ENCODE results near the gene ATG16L1.

ATG16L1 gene

DNA sequence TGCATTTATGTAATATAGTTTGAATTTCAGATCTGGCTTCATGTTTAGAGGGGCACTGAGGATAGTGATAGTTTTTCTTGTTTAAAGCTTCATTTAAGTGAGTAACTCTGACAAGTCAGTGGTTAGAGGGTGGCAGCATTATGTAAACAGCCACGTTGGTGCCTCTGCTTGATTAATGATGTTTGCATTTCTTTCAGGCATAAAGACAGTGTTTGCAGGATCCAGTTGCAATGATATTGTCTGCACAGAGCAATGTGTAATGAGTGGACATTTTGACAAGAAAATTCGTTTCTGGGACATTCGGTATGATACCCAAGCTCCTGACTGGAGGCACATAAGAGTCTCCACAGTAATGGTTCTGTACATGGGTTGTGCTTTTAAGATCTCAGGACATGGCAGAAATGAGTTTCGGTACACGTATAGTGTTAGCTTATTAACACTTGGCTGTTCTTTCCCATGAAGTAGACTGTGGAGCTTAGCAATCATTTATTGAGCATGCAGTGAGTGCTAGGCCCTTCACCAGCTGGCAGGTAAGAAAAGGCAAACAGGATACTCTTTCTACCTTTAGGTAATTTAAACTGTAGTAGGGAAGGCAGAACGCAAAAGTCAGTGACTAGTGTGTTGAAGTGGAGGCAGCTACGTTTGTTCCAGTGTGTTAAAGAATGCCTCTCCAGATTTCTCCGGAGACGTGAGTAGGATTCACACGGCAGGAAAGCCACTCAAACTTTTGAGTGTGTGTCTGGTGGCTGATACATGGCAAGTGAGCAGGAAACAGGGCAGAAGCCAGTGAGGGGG, 38.8 kb downstream of the ATG16L1 start:
- DNase-seq (ENCODE audit: low read depth) = no peak

DNA sequence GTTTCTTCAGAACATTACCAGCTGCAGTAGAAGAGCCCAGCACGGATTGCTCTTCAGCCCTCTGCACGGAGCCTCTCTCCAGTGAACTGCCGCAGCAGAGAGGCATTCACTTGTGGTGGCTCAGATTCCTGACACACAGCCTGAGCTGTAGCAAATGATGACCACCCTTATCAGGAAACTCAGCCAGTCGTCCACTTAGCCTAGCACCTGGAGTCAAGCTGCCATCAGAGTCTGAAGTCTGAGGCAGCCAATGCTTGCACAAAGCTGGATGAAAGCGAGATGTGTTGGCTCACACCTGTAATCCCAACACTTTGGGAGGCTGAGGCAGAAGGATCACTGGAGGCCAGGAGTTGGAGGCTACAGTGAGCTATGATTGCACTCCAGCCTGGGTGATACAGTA, 44.4 kb downstream of the ATG16L1 start:
- DNase-seq (ENCODE audit: low read depth) = no peak

DNA sequence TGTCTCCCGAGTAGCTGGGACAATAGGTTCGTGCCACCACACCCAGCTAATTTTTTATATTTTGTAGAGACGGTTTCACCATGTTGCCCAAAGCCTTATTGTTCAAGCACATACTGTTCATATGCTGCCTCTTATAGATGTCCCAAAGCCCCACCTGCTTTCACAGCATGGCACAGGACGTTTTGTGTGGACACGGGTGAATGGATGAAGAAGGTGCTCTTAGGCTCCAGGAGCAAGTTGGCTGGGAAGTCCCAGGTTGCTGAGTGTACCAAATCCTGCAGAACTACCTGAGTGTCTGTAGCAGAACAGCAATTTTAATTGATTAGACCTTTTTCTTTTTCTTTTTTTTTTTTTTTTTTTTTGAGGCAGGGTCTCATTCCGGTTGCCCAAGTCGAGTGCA, 45.6 kb downstream of the ATG16L1 start:
- DNase-seq (ENCODE audit: low read depth) = no peak

- DNase-seq (ENCODE audit: low read depth) = no peak
Observed at GRCh38 chr2:233300401-233300800, 48.9 kb downstream of the ATG16L1 start.

DNA sequence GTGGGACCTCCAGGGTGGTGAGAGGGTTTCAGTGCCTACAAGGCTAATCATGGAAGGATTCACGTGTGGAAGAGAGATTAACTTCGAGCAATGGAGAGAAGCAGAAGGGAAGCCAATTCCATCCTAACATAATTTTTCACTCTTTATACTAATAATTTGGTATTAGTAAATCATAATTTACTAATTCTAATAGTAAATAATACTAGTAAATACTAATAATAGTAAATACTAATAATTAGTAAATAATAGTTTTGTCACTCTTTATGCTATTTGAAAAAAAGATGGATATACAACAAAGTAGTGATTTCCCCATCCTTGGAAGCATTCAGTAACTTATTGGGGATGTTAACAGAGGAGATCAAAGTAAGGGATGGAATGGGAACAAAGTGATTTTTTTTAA, 49.8 kb downstream of the ATG16L1 start:
- no peak for DNase-seq (ENCODE audit: low read depth)

GRCh38 chr2:233301811-233302210, 50.3 kb downstream of the ATG16L1 start:
- DNase-seq (ENCODE audit: low read depth) = no peak

DNA sequence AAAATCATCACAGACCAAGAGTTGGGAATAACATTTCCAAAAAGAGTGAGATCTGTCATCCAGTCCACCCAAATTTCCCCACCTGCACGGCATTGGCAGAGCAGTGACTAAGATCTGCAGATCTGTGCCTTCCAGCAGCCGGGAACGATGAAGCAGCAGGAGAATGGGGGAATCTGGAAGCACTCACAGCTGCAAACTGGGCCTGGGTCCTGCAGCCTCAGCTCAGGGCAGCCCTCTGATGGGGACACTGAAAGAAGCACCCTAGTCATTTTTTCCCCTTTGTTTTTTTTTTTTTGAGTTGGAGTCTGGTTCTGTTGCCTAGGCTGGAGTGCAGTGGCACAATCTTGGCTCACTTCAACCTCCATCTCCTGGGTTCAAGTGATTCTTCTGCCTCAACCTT, 51.8 kb downstream of the ATG16L1 start:
- DNase-seq (ENCODE audit: low read depth) = no peak

DNA sequence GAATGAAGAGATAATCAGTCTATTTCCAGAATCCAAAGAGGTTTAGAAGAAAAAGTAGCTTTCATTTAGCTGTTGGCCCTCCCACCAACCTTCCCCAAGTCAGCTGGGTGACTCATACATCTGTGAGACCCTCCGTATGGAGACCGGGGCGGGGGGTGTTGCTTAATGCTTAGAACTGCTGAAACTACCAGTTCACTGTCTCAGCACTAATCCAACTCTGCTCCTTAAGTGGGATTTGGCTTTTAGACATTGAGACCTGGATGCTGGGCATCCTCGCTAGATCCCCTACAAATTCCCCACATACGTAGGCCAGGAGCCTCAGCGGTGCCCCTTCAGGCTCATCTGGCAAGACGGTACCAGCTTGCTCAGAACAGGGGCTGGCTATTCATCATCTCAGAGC, 56.1 kb downstream of the ATG16L1 start, which contains the start of gene SAG:
Gene SAG (plus strand): TSS at position 252 of the 400 bp plus-strand sequence. CDS start 1,374 bp downstream, outside the sequence.
- DNase-seq (ENCODE audit: low read depth) = no peak

DNA sequence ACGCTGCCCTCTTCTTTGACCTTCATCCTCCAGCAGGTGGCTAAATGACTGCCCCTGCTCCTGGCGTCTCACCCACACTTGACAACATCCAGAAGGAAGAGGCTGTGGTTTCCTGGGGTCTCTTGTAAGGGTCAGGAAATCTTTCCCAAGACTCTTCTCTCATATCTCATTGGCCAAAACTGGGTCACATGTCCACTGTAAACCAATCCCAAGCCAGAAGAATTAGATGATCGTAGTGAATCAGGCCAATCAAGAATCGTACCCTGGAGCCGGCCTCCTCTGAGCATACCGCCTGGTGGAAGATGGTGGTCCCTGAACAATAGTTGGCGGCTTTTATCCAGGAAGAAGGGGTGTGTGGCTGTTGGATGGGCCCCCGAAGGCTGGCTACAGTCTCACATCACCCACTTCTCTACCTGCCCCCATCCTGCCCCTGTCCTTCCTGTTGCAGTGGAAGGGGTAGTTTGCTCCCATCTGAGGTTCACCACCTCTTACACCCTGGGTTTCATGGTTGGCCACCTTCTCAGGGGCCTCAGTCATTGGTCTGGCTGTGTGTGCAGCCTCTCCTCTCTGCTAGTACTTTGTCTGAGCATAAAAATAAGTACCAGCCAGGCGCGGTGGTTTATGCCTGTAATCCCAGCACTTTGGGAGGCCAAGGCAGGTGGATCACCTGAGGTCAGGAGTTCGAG, 59.9 kb downstream of the ATG16L1 start:
- DNase-seq (ENCODE audit: low read depth) = no peak

DNA sequence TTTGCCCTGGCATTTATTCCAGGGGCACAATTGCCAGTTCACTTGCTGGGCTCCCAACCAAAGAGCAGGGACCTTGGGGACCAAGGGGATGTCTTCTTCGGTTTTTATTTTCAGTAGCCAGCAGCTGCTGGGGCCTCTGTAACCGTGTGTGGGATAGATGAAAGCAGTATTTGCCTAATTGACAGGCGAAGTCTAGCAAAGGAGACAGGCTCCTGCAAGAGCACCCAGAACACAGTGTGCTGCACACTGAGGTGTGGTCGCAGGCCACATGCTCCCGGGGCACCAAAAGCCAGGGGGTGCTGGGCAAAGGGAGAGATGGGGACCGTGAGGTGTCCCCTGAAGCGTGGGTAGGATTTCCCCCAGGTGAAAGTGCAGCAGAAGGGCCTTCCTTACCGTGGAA, 61.4 kb downstream of the ATG16L1 start:
- DNase-seq (ENCODE audit: low read depth) = no peak

GRCh38 chr2:233314180-233314925, 62.9 kb downstream of the ATG16L1 start:
- no peak for DNase-seq (ENCODE audit: low read depth)

DNA sequence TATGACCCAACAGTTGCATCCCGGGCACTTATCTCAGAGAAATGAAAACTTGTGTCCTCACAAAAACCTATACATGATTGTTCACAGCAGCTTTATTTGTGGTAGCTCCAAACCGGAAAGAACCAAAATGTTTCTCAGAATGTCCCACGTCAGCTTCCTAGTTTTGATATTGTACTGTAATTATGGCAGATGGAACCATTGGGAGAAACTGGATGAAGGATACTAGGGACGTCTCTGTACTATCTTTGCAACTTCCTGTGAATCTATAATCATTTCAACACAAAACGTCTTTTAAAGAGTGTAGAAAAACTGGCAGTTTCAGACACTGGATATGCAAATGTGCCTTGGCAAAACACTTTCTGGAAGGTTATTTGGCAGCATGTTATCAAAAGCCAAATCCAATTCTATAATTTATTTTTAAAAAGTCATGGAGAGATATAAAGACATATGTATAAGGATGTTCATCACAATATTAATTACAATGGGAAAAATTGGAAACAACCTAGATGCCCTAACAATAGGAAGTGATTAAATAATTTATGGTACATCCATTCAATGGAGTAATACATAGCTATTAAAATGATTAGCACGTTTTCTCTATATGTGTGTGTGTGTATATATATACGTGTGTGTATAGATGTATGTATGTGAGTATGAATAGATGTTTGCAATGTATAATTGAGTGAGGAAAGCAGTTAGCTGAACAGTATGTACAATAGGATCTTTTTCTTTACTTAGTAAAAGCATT, 65.9 kb downstream of the ATG16L1 start:
- no peak for DNase-seq (ENCODE audit: low read depth)

DNA sequence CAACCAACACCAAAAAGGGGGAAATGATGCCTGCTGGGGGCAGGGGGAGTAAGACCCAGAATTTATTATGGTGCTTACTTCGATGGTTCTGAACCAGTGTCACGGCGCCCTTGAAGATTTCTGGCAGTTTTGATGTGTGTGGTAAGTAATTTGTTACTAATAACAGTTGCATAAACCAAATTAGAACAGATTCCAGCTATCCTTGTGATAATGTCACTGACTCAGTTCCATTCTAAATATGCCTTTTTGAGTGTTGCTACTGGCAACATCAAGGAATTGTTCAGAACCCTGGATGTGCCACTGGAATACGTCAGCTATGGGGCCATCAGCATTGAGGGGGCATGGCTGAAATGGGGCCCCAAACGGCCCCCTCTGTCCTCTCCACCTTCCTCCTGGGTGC, 67.8 kb downstream of the ATG16L1 start:
- no peak for DNase-seq (ENCODE audit: low read depth)

DNA sequence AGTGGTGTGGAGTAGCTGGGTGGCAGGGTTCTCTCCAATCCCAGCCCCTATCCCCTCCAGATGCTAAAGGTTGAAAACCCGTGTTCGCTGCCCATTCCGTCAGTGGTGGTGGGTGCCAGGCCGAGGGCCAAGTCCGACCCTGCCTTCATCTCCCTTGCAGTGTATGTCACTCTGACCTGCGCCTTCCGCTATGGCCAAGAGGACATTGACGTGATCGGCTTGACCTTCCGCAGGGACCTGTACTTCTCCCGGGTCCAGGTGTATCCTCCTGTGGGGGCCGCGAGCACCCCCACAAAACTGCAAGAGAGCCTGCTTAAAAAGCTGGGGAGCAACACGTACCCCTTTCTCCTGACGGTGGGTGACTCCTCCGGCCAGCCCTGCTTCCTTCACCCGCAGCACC, 69.0 kb downstream of the ATG16L1 start:
- no peak for DNase-seq (ENCODE audit: low read depth)

DNA sequence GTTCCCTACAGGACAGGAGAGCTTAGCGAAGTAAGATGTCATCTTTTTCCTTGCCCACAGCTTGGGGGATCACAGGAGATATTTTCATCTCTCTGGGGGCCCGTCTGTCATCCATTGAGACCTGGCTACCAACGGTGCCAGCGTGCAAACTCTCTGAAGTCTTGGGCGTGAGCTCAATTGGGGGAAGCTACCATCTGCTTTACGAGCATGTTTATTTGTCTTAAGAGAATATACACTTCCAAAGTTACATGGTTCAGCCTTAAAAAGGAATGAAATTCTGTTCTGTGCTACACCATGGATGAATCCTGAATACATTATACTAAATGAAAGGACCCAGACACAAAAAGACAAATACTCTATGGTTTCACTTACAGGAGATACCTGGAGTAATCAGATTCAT, 69.7 kb downstream of the ATG16L1 start:
- DNase-seq (ENCODE audit: low read depth) = no peak

DNA sequence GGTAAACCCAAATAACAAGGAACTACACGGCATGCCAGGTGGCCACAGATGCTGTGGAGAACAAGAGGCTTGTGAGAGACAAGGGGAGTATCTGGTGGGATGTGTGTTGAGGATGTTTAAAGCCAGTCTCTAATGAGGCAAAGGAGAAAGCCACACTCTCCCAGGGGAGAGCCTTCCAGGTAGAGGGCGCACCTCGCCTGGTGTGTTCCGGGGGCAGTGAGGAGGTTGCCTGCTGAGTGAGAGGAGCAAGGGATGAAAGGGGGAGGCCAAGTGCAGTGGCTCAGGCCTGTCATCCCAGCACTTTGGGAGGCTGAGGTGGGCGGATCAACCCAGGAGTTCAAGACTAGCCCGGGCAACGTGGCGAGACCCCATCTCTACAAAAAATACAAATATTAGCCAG, 72.4 kb downstream of the ATG16L1 start:
- no peak for DNase-seq (ENCODE audit: low read depth)

DNA sequence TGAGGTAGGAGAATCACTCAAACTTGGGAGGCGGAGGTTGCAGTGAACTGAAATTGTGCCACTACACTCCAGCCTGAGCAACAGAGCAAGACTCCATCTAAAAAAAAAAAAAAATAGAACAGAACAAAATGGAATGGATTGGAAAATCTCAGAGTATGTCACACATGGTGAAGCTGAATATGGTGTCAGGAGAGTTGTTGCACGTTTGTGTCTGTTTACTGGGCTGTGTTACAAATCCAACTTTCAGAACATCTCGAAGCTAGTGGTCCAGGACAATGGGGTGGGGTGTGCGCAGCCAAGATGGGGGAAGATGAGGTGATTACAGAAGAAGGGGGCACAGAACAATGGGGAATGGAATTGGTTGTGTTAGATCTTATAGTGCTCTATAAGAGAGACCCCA, 73.8 kb downstream of the ATG16L1 start:
- DNase-seq (ENCODE audit: low read depth) = no peak

DNA sequence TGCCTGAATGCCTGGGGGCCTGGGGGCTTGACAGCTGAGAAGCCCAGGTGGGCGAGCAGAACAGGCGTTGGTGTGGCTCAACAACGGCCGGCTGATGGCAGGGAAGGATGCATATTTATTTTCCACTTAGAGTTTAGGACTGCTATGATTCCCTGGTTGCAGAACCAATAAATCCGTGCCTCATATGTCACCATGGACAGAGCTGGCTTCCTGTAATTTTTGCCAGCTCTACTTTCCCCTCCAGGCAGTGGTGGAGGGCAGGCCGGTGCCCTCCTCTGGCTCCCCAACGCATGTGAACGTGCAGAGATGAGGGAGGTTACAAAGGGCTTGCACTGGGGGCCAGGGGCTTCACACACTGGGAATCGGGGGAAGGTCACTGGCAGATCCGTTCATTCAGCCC, 74.3 kb downstream of the ATG16L1 start:
- no peak for DNase-seq (ENCODE audit: low read depth)

GRCh38 chr2:233326500-233326899, 75.0 kb downstream of the ATG16L1 start:
- DNase-seq (ENCODE audit: low read depth) = no peak

GRCh38 chr2:233328922-233329321, 77.4 kb downstream of the ATG16L1 start:
- no peak for DNase-seq (ENCODE audit: low read depth)

GRCh38 chr2:233329489-233330135, 78.1 kb downstream of the ATG16L1 start:
- DNase-seq (ENCODE audit: low read depth) = no peak

DNA sequence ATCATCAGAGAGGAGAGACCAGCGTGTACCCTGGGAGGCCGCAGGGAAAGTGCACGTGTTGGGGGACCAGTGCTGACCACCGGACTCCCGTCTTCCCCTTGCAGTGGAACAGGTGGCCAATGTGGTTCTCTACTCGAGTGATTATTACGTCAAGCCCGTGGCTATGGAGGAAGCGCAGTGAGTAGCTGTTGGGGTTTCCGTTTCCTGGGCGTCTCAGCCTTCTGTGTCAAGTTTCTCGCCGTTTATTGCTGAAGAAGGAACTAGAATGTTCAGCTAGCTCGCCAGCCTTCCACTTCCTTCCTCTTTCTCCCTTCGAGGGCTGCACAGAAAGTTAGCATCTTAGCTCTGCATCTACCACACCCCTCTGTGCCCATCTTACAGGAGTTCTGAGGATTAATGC, 80.1 kb downstream of the ATG16L1 start:
- peak; percentile 51 for DNase-seq (ENCODE audit: low read depth)
